Activated CD4-positive, alpha-beta T cell treated with anti-CD3 and anti-CD28 coated beads for 36 hours (primary cell): Measurements from ENCODE around the gene CXorf58. TPM values are rescaled to one million over a fixed set of nuclear protein-coding genes. Genes with fewer than 3 reads are reported as not detected.
A peak's percentile ranks its signal among the peaks of the same experiment; 100 is the strongest.
"Not testable (repeated sequence)": the region's sequence is repeated elsewhere in the genome, so short reads cannot be mapped to it uniquely, and the experiment has no call there.

Experiments
- ATAC-seq: fragments of 200-7000 bp; cut with Tn5 transposase; one replicate; pipeline ENCODE4 v1.10.0; 2021; ENCODE audit warnings: mild to moderate bottlenecking, moderate library complexity
- CTCF ChIA-PET: fragments of 350-600 bp; sonication (Branson Sonifier 250); formaldehyde crosslinking; loops from one replicate; lab custom pipeline; 2021; ENCODE audit warnings: antibody characterized with exemption; lab: Charles Lee
- POLR2A ChIA-PET: fragments of 350-600 bp; sonication (Branson Sonifier 250); formaldehyde crosslinking; loops from one replicate; lab custom pipeline; 2021; ENCODE audit warnings: antibody characterized with exemption, inconsistent platforms; lab: Charles Lee
- DNase-seq: peaks from one replicate; pipeline ENCODE4 v3.0.0-alpha.2; 2020
- H3K27ac Mint-ChIP-seq: one replicate; pipeline ENCODE4 v1.8.0; 2021; ENCODE audit warnings: mixed read lengths
- H3K27me3 Mint-ChIP-seq: one replicate; pipeline ENCODE4 v1.8.0; 2021; ENCODE audit warnings: mixed read lengths
- H3K36me3 Mint-ChIP-seq: one replicate; pipeline ENCODE4 v1.8.0; 2021; ENCODE audit warnings: low read depth, mixed read lengths
- H3K4me1 Mint-ChIP-seq: one replicate; pipeline ENCODE4 v1.8.0; 2021; ENCODE audit warnings: mixed read lengths
- H3K4me3 Mint-ChIP-seq: one replicate; pipeline ENCODE4 v1.8.0; 2021; ENCODE audit warnings: mild to moderate bottlenecking, moderate library complexity, mixed read lengths
- H3K9me3 Mint-ChIP-seq: one replicate; pipeline ENCODE4 v1.8.0; 2021; ENCODE audit warnings: low read depth, mixed read lengths
- intact Hi-C, 2 experiments: fragments of 100-400 bp; cut with DNase I in 1 of 2; cut with micrococcal nuclease in 1 of 2; formaldehyde crosslinking; loops; one replicate each; pipeline versions ENCODE4 v1.14.2 to v1.15.1; 2022 to 2024; cut with DNase I, micrococcal nuclease
- total RNA-seq, 2 experiments: library from RNA; stranded (reverse); gene quantifications; one replicate each; pipeline ENCODE4 v1.2.3, GENCODE V29; 2021

Gene CXorf58
- total RNA-seq: under 1 TPM in 1 of 2 experiments, not detected in 1; 0.14 TPM

- POLR2A ChIA-PET: interaction anchor here (1.1 to 1.7 kb wide), 2 partner anchors 125 to 146 kb away, joined by 4 to 9 read pairs; partner anchors contain the start of gene SAT1
- CTCF ChIA-PET: interaction anchor here (0.6 to 4.0 kb wide), 12 partner anchors 14 to 296 kb away, joined by 3 to 24 read pairs (median 3); partner anchors contain the start of genes EIF2S3, KLHL15 and SAT1
- Mint-ChIP-seq H3K27ac (peak within 1 kb of the TSS; percentile 83), H3K4me1 (peaks cover 18% of the 10 kb centered on the region), H3K36me3 (no peaks in the 10 kb centered on the region), H3K27me3 (no peaks in the 10 kb centered on the region), H3K4me3 (peak within 1 kb of the TSS; percentile 75), H3K9me3 (no peaks in the 10 kb centered on the region)
- peak; percentile 94 for ATAC-seq
- intact Hi-C loops: loop anchor here (1.0 to 10.0 kb wide), 16 partner anchors 45 to 1923 kb away; partner anchors contain the start of genes EIF2S3 (in 2 of the 2), SAT1 (in 2 of the 2), ACOT9 (in 1 of the 2) and PRDX4 (in 1 of the 2)
- DNase-seq: peak; percentile 95
These were observed at the start of gene CXorf58, which contains the start of gene APOO for GRCh38 chrX:23907498-23908218. Gene CXorf58, plus strand, starts transcription at chrX:23908006. Its CDS starts 2,297 bp downstream, at chrX:23910303. Gene APOO, minus strand, starts transcription at chrX:23907938. Its CDS starts 236 bp downstream, at chrX:23907702.

- H3K36me3 Mint-ChIP-seq, intact Hi-C loops, H3K27ac Mint-ChIP-seq, DNase-seq, ATAC-seq, H3K4me3 Mint-ChIP-seq, H3K4me1 Mint-ChIP-seq, H3K27me3 Mint-ChIP-seq, H3K9me3 Mint-ChIP-seq: not testable (repeated sequence)
- CTCF ChIA-PET: interaction anchor here (1.1 kb wide), 1 partner anchor 42 kb away, joined by 4 read pairs; no protein-coding TSS in a partner anchor
- POLR2A ChIA-PET: interaction anchor here (0.7 kb wide), 1 partner anchor 41 kb away, joined by 4 read pairs; no protein-coding TSS in a partner anchor
These were observed 48.6 kb upstream of the CXorf58 start for GRCh38 chrX:23859238-23859637.

DNA sequence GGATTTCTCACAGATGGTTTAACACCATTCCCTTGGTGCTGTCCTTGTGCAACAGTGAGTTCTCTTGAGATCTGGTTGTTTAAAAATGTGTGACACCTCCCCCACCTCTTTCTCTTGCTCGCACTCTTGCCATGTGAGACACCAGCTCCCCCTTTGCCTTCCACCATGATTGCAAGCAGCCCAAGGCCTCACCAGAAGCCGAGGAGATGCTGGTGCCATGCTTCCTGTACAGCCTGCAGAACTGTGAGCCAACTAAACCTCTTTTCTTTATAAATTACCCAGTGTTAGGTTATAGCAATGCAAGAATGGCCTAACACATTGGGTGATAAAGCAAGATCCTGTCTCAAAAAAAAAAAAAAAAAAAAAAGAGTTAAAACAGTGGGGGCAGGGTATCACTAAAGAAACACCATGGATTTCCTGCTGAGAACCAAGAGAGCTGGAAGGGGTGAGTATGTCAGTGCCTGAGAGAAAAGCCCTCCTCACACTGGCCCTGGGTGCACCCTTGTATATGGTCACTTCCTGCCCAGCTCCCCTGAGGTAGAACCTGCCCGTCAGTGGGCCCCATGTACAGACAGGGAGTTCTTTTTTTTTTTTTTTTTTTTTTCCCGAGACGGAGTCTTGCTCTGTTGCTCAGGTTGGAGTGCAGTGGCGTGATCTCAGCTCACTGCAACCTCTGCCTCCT is 46.5 kb upstream of the CXorf58 start:
- CTCF ChIA-PET: interaction anchor here (0.7 to 1.2 kb wide), 2 partner anchors 23 to 40 kb away, joined by 3 to 4 read pairs; no protein-coding TSS in a partner anchor

DNA sequence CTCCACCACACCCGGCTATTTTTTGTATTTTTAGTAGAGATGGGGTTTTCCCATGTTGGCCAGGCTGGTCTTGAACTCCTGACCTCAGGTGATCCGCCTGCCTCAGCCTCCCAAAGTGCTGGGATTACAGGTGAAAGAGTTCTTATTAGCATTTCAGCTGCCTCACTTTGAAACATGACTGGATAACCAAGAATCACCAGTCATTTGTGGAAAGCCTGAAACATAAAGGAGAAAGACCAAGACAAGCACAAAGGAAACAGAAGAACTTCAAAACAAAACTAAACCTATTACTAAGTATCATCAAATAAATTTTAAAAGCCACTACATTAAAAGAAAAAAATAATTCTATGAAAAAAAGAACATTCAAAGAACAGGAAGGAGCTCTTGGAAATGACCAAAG is 45.9 kb upstream of the CXorf58 start:
- H3K4me3 Mint-ChIP-seq, H3K9me3 Mint-ChIP-seq, H3K27ac Mint-ChIP-seq, H3K4me1 Mint-ChIP-seq, intact Hi-C loops, DNase-seq, POLR2A ChIA-PET, H3K27me3 Mint-ChIP-seq: not testable (repeated sequence)
- peaks cover 10% of the 10 kb centered on the region for H3K36me3 Mint-ChIP-seq
- ATAC-seq: peak; percentile 49
- CTCF ChIA-PET: interaction anchor here (1.2 kb wide), 1 partner anchor 40 kb away, joined by 3 read pairs; no protein-coding TSS in a partner anchor

More for the DNA sequence above, 46.5 kb upstream of the CXorf58 start:
- Mint-ChIP-seq H3K4me3 (no peak overlapping the region), H3K9me3 (no peaks in the 10 kb centered on the region), H3K4me1 (no peaks in the 10 kb centered on the region), H3K27me3 (no peaks in the 10 kb centered on the region), H3K27ac (no peak overlapping the region), H3K36me3 (peaks cover 13% of the 10 kb centered on the region)
- POLR2A ChIA-PET: no interaction called here
- intact Hi-C loops: no loop called here
- DNase-seq (no peak), ATAC-seq (no peak)

DNA sequence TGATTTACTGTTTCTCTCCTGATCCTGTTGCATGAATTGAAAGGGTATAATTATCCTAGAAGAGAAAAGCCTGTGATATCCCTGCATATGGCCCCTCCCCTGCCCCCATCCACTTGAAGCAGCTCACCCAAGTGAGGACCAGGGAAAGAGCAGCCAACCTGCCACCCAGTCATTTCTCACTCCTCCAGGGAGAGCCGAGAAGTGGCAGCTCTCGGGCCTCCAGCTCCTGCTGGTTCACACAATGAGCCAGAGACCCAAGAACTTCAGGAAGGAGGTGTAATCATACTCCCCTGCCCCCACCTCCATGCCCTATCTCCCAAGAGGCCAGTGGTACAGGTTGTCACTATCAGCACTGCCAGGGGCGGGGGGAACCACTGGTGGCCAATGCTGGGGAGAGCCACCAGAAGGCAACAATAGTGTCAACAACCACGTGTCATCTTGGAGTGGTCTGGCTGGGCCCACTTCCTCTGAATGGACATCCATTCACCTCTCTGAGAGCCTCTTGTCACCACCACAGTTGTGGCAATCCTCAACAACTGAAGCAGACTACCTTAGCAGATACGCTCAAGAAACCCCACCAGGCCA is 43.0 kb upstream of the CXorf58 start:
- peaks cover 10% of the 10 kb centered on the region for H3K36me3 Mint-ChIP-seq
- ChIA-PET CTCF (interaction anchor here (1.0 kb wide), 1 partner anchor 37 kb away, joined by 4 read pairs; no protein-coding TSS in a partner anchor), POLR2A (no interaction called here)
- H3K27ac Mint-ChIP-seq: no peak overlapping the region
- H3K9me3 Mint-ChIP-seq: no peaks in the 10 kb centered on the region
- ATAC-seq: no peak
- no peaks in the 10 kb centered on the region for H3K4me1 Mint-ChIP-seq
- intact Hi-C loops: no loop called here
- DNase-seq: no peak
- no peak overlapping the region for H3K4me3 Mint-ChIP-seq
- no peaks in the 10 kb centered on the region for H3K27me3 Mint-ChIP-seq

- DNase-seq (no peak), ATAC-seq (no peak)
- ChIA-PET CTCF (interaction anchor here (1.2 kb wide), 1 partner anchor 32 kb away, joined by 3 read pairs; no protein-coding TSS in a partner anchor), POLR2A (no interaction called here)
- intact Hi-C loops: no loop called here
- H3K4me3 Mint-ChIP-seq: no peak overlapping the region
- peaks cover 9% of the 10 kb centered on the region for H3K36me3 Mint-ChIP-seq
- no peaks in the 10 kb centered on the region for H3K4me1 Mint-ChIP-seq
- no peaks in the 10 kb centered on the region for H3K27me3 Mint-ChIP-seq
- no peaks in the 10 kb centered on the region for H3K9me3 Mint-ChIP-seq
- no peak overlapping the region for H3K27ac Mint-ChIP-seq
These were observed 37.8 kb upstream of the CXorf58 start for GRCh38 chrX:23870041-23870440.

DNA sequence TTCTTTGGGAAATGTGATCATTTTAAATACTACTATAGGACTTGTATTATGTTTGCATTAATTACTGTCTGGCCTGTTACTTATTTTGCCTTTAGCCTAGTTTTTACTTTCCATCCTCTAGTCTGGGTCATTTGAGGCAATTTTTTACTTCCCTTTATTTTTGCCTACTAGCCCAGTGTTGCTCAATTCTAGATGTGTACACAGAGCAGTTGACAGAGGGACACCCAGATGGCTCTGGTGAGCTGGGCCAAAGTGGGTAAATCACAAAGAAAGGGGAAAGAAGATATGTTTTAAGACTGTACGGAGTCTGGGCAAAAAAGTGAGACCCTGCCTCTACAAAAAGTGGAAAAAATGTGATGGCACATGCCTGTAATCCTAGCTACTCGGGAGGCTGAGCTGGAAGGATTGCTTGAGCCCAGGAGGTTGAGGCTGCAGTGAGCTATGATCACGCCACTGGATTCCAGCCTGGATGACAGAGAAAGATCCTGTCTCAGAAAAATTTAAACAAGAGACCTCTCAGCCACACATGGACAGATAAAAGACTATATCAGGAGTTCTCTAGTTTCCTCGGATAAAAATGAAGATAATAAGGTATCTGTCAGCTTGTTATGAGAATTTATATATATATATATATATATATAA is 35.8 kb upstream of the CXorf58 start:
- ChIA-PET CTCF (no interaction called here), POLR2A (no interaction called here)
- Mint-ChIP-seq H3K27ac (no peak overlapping the region), H3K36me3 (peaks cover 4% of the 10 kb centered on the region), H3K9me3 (no peaks in the 10 kb centered on the region), H3K4me1 (no peaks in the 10 kb centered on the region), H3K4me3 (no peak overlapping the region), H3K27me3 (no peaks in the 10 kb centered on the region)
- DNase-seq: no peak
- intact Hi-C loops: no loop called here
- no peak for ATAC-seq

DNA sequence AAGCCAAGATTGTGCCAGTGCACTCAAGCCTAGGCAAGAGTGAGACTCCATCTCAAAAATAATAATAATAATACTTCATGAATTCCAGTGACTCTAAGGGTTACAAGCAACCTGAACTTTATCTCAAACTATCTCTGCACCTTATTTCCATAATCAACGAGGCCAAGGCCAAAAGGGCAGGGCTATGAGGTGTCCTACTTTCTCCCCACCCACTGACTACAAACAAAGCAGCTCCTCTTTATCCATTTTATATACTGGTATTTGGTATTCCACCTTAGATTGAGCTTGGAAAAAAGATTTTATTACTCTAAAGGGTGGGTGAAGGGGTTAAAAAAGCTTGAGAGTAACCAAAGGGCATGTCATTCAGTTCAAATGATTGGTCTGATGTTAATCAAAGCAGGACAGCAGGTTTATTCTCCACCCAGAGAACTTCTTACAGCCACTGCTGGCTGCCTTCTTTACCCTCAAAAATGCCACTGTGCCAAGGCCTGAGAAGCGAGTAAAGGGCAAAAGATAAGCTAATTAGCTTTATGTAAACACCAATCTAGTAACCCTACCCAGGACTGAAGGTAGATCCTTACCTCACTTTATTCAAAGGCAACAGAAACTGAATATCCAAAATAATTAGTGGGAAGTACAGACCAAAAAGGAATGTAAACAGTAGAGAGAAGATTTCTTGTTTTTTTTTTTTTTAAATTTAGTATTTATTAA is 28.3 kb upstream of the CXorf58 start:
- Mint-ChIP-seq H3K27ac (no peak overlapping the region), H3K4me3 (no peak overlapping the region), H3K36me3 (peaks cover 2% of the 10 kb centered on the region), H3K9me3 (no peaks in the 10 kb centered on the region), H3K4me1 (peaks cover 13% of the 10 kb centered on the region), H3K27me3 (no peaks in the 10 kb centered on the region)
- ChIA-PET CTCF (no interaction called here), POLR2A (no interaction called here)
- no peak for DNase-seq
- intact Hi-C loops: no loop called here
- no peak for ATAC-seq

GRCh38 chrX:23883737-23884354 is 24.0 kb upstream of the CXorf58 start:
- Mint-ChIP-seq H3K4me3 (no peak overlapping the region), H3K9me3 (no peaks in the 10 kb centered on the region), H3K27me3 (no peaks in the 10 kb centered on the region), H3K36me3 (peaks cover 2% of the 10 kb centered on the region), H3K4me1 (peaks cover 15% of the 10 kb centered on the region), H3K27ac (peak overlapping the region; percentile 56)
- ATAC-seq (peak; percentile 91), DNase-seq (peak; percentile 22)
- POLR2A ChIA-PET: no interaction called here
- CTCF ChIA-PET: interaction anchor here (0.6 kb wide), 2 partner anchors 183 to 203 kb away, joined by 3 read pairs; no protein-coding TSS in a partner anchor
- intact Hi-C loops: no loop called here

- POLR2A ChIA-PET: no interaction called here
- Mint-ChIP-seq H3K36me3 (peaks cover 2% of the 10 kb centered on the region), H3K27ac (no peak overlapping the region)
These were observed 23.3 kb upstream of the CXorf58 start for GRCh38 chrX:23884427-23885024.

More at GRCh38 chrX:23884427-23885024, 23.3 kb upstream of the CXorf58 start:
- DNase-seq: no peak
- peaks cover 15% of the 10 kb centered on the region for H3K4me1 Mint-ChIP-seq
- ATAC-seq: no peak
- intact Hi-C loops: no loop called here
- CTCF ChIA-PET: interaction anchor here (0.6 kb wide), 2 partner anchors 184 to 203 kb away, joined by 3 read pairs; no protein-coding TSS in a partner anchor
- H3K9me3 Mint-ChIP-seq: no peaks in the 10 kb centered on the region
- no peak overlapping the region for H3K4me3 Mint-ChIP-seq
- no peaks in the 10 kb centered on the region for H3K27me3 Mint-ChIP-seq
